GM23338 (cell line): Measurements from ENCODE around the gene HYAL2.

ENCODE experiments used
- CREB1 ChIP-seq: fragments of 250-450 bp; sonication (Bioruptor Pico); IDR thresholded peaks from 2 replicates; pipeline ENCODE4 v1.5.0; 2020; ENCODE audit warnings: low read depth, mild to moderate bottlenecking, moderate library complexity
- CTCF ChIP-seq, 2 experiments: fragments of 200-600 bp in 1 of 2; sonication (generic) in 1 of 2; conservative IDR thresholded peaks; 2 replicates each; pipeline versions ENCODE4 v1.5.1 to v1.6.1; 2016 to 2017; ENCODE audit warnings: antibody characterized with exemption in 2 of 2, low read depth in 2 of 2, mild to moderate bottlenecking in 2 of 2, moderate library complexity in 1 of 2
- EZH2 ChIP-seq: fragments of 200-600 bp; sonication (generic); IDR thresholded peaks from one replicate; pipeline ENCODE4 v1.8.0; 2017; ENCODE audit warnings: antibody characterized with exemption, mild to moderate bottlenecking, low read depth; ENCODE audit not compliant: unreplicated experiment
- JUNB ChIP-seq: IDR thresholded peaks from one replicate; pipeline ENCODE4 v1.6.1; 2016; ENCODE audit warnings: antibody characterized with exemption; ENCODE audit not compliant: unreplicated experiment
- REST ChIP-seq: IDR thresholded peaks from one replicate; pipeline ENCODE4 v1.6.1; 2018; ENCODE audit warnings: antibody characterized with exemption; ENCODE audit not compliant: unreplicated experiment

- TF ChIP-seq CREB1 (CRISPR knock-in tag): peak; percentile 84
- peak in 1 of 2 experiments; percentile 22; a peak in 1 of 4 replicates for TF ChIP-seq CTCF (conservative IDR thresholded peaks at IDR 0.05; ENCODE audit: low read depth in 2 of 2)
- TF ChIP-seq REST: no peak
- TF ChIP-seq EZH2: no peak
- TF ChIP-seq JUNB: no peak
These were observed 23.5 kb downstream of the HYAL2 start, which contains the start of the genes HYAL3 and NAA80 for GRCh38 chr3:50298836-50299637.
